GM19467 (cell line): Measurements from ENCODE around the gene TRIP13.
A peak's percentile ranks its signal among the peaks of the same experiment; 100 is the strongest.
"Not testable (repeated sequence)": the region's sequence is repeated elsewhere in the genome, so short reads cannot be mapped to it uniquely, and the experiment has no call there.

Source experiments
- ATAC-seq: cut with Tn5 transposase; IDR thresholded peaks from one replicate; pipeline ENCODE4 v1.9.1; 2021; ENCODE audit warnings: mild to moderate bottlenecking, moderate library complexity; ENCODE audit not compliant: unreplicated experiment

The TRIP13 gene

DNA sequence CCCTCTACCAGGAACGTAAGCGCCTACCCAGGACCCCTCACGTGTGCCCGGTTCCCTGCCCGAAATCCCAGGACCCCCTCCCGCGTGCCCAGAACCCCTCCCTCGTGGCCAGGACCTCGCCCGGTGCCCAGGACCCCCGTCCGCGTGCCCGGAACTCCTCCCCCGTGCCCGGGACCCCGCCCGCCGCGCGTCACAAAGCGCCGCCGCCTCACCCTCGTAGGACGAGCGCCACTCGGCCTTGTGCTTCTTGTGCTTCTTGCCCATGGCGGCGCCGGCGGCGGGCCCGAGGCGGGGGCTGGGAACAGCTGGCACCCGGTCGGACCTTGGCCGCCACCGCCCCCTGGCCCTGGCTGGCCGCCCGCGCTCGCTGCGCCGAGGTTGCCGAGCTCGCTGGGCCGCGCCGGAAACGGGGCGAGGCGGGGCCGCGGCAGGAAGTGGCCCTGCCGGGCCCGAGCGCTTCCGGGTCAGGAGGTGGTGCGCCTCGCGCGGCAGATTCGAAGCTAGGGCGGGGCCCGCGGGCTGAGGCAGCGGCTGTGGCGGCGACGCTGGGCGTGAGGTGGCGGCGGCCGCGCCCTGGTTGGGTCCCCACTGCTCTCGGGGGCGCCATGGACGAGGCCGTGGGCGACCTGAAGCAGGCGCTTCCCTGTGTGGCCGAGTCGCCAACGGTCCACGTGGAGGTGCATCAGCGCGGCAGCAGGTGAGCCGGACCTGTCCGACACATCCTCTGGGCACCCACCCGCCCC is at the start of gene TRIP13, which contains the start of gene BRD9:
TRIP13 (plus strand) TSS at position 491 of the 743 bp plus-strand sequence; CDS start at position 606, 115 bp downstream.
BRD9 (minus strand) TSS at position 408 of the 743 bp plus-strand sequence; CDS start at position 264, 144 bp downstream.
- peak; percentile 92 for ATAC-seq

- not testable (repeated sequence) for ATAC-seq
Measured at GRCh38 chr5:843371-843770, 49.3 kb upstream of the TRIP13 start.

DNA sequence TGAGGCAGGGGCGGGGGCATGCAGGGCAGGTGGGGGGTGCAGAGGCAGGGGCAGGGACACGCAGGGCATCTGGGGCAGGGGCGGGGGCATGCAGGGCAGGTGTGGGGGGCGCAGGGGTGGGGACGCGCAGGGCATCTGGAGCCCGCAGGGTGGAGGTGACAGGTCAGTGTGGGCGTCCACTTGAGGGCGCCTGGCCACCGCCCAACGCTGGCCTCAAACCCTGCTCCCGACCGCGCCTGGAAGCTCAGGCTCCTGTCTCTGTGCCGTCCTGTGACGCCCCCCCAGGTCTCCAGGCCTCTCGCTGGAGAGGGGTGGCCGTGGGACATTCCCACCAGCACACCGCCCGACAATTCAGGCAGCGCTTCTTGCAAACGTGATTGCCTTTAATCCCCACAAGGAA is 48.8 kb upstream of the TRIP13 start:
- ATAC-seq: not testable (repeated sequence)

GRCh38 chr5:844426-844825 is 48.3 kb upstream of the TRIP13 start:
- not testable (repeated sequence) for ATAC-seq

DNA sequence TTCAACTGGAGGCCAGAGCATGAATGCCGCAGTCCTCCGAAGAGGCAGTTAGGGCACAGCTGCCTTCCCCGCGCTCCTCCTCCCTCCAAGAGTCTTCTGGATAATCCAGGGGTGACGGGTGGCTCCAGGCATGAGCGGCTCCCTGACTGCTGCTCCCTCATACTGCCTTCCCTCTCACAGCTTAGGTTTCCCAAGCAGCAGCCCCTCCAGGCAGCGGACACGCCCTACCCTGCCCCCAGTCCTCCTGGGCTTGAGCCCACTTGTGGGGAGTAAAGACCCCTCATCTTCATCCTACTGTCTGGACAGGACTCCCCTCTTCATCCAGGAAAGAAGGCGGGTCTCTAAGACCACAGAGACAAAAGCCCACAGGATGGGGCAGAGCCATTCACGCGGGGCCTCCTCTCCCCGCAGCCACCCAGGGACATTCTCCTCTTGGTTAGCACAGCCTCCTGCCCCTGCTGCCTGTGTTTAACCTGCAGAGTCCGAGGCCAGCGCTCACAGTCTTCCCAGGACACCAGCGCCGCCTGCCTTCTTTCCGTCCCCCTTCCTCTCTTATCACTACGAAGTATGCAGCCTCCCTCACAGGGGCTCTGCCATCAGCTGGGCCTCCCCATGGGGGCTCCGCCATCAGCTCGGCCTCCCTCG is 47.5 kb upstream of the TRIP13 start:
- ATAC-seq: not testable (repeated sequence)

DNA sequence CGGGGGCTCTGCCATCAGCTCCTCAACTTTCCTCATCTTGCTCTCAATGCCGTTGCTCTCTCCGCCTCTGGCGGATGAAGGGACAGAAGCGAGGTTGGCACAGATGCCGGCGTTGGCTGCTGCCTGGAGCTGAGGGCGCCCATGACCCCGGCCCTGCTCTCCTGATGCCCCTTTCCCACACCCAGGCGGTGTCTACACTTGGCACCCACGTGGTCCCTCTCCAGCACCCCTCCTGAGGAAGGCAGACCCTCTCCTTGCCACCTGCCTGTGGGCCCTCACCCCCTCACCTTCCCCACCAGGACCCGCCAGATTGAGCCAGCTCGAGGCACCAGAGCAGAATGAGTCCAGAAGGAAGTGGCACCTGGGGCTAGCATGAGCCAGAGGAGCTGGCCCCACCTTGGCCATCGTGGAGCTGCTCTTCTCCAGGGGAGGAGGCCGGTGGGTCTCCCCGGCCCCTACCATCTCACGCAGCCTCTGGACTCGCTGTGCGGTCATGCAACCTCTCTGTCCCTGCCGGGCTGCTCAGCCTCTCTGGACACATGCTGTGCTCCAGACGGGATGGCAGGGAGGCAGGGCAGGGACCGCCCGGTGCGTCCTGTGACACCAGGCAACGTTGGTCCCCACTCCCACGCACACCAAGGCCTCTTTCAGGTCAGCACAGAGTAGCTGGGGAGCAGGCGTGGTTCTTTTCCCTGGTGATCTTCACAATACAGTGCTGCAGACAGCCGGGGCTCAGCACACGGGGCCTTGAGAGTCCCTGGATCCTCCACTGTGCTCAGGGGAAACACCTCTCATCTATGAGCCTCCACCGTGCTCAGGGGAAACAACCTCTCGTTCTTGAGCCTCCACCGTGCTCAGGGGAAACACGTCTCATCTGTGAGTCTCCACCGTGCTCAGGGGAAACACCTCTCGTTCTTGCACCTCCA is 46.7 kb upstream of the TRIP13 start:
- not testable (repeated sequence) for ATAC-seq

GRCh38 chr5:846602-847091 is 46.0 kb upstream of the TRIP13 start:
- not testable (repeated sequence) for ATAC-seq

DNA sequence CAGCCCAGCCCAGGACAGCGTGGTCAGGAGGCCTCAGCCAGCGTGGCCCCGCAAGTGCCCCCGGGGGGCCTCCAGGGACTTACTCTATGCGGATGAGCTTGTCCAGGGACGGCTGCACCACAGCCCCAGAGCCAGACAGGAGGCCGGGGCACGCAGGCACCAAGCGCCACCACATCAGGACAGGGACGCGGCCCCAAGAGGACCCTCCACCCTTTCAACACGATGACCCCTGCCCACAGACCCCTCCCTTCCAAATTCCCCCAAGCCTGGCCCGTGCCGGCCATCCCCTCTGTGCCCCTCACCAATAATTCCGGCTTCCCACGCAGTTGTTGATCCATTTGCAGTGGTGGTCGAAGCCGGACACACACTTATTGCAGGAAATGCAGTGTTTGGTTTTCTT is 45.5 kb upstream of the TRIP13 start:
- not testable (repeated sequence) for ATAC-seq

DNA sequence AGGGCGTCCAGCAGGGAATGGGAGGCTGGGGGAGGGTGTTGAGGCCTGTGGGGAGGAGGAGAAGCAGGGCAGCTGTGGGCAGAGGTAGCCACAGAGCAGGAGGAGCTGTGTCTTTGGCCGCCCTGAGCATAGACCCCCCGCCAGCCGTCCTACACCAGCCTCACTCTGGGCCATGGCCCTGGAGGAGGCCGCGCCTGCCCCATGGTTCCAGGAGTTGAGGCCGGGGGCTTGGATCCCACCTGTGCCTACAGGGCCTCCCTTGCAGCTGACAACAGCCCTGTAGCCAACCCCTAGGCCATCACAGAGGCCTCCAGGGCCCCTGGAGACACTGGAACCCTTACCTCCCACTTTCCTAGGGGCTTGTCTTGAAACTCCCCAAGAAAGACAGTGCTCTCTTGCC is 44.9 kb upstream of the TRIP13 start:
- not testable (repeated sequence) for ATAC-seq

DNA sequence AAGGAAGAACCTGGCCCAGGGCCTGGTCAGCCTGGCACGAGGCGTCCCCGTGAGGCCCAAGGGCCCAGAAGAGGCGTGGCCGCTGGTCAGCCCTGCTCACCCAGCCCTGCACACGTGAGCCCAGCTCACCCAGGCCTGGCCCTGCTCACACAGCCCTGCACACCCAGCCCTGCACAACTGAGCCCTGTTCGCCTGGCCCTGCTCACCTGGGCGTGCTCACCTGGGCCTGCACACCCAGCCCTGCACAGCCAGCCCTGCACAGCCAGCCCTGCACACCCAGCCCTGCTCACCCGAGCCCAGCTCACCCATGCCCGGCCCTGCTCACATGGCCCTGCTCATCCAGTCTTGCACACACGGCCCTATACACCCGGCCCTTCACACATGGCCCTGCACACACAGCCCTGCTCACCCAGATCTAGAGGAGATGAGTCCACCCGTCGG is 44.0 kb upstream of the TRIP13 start:
- no peak for ATAC-seq

DNA sequence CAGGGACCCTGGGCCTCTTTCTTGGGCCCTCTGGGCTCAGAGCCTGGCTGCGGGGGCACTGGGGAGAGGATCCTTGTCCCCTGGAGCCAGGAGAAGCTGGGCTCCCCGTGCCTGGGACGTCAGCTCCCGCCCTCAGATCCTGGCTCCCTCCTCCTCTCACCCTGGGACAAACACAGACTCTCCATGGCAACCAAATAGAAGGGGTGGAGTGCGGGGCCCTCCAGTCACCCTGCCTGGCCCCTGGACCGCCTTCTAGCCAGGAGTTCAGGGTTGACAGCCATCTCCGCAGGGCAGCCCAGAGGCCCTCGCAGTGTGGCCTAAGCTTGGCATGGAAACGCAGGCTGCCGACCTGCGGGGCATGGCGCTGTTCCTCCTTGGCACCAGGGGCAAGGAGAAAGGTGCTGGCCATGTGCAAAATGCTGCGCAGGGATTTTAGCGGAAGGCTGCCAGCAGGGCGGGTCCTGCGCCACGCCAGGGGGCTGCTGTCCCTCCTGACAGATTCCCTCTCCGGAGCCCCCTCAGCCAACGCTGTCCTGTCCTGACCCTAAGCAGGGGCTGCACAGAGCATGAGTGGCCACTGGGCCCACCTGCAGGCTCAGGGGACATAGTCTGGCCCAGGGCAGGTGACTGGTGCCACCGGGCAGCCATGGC is 42.9 kb upstream of the TRIP13 start:
- ATAC-seq: no peak

GRCh38 chr5:850511-851006 is 42.1 kb upstream of the TRIP13 start, which contains the start of gene ZDHHC11:
Gene ZDHHC11 (minus strand): TSS chr5:850986. CDS start chr5:850602, 384 bp downstream.
- no peak for ATAC-seq

DNA sequence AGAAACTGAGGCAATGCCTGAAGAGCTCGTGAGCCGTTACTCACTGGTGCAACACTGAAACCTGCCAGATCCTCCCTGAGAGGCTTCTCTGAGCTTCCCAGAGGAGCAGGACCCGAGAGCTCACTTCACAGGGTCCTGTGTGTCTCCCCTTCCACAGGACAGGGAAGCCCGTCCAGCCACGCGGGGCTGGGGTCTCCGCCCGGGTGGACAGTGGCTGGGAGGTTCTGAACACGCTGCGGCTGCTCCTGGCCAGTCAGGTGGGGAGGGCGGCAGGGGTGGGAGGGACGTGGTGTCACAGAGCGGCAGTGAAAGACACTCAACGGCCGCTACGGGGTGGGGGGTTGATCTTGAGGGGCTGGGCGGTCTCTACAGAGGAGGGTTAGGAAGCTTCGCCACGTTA is 41.6 kb upstream of the TRIP13 start:
- ATAC-seq: no peak

DNA sequence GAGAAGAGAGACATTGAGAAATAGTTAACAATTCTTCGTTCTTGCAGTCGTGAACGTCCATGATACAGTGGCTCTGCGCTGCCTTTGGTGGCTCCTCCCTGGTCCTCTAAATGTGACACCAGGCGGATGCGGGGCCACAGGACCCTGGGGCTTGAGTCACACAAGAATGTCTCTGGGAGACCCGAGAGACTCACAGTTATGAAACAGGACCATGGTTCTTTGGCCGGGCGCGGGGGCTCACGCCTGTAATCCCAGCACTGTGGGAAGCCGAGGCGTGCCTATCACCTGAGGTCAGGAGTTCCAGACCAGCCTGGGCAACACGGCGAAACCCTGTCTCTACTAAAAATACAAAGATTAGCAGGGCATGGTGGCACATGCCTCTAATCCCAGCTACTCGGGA is 41.1 kb upstream of the TRIP13 start:
- ATAC-seq: no peak

GRCh38 chr5:852018-852417 is 40.7 kb upstream of the TRIP13 start:
- no peak for ATAC-seq

GRCh38 chr5:852431-853401 is 40.0 kb upstream of the TRIP13 start:
- ATAC-seq: no peak

DNA sequence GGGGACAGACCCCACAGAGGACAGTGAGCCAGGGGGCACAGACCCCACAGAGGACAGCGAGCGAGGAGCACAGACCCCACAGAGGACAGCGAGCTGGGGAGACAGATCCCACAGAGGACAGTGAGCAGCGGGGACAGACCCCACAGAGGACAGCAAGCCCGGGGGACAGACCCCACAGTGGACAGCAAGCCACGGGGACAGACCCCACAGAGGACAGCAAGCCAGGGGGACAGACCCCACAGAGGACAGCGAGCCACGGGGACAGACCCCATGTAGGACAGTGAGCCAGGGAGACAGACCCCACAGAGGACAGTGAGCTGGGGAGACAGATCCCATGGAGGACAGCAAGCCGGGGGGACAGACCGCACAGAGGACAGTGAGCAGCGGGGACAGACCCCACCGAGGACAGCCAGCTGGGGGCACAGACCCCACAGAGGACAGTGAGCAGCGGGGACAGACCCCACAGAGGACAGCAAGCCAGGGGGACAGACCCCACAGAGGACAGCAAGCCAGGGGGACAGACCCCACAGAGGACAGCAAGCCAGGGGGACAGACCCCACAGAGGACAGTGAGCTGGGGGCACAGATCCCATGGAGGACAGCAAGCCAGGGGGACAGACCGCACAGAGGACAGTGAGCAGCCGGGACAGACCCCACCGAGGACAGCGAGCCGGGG is 39.1 kb upstream of the TRIP13 start:
- ATAC-seq: not testable (repeated sequence)

DNA sequence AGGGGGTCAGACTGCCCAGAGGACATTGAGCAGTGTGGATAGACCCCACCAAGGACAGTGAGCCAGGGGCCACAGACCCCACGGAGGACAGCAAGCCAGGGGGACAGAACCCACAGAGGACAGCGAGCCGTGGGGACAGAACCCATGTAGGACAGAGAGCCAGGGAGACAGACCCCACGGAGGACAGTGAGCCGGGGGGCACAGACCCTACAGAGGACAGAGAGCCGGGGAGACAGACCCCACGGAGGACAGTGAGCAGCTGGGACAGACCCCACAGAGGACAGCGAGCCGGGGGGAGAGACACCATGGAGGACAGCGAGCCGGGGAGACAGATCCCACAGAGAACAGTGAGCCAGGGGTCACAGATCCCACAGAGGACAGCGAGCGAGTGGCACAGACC is 38.5 kb upstream of the TRIP13 start:
- no peak for ATAC-seq
